ENCODE measurements around the gene IKZF4. TPM values are rescaled to one million over a fixed set of nuclear protein-coding genes. Genes with fewer than 3 reads are reported as not detected.

The IKZF4 gene
- total RNA-seq, 1 experiment from 2014 or later = 13.6 TPM

DNA sequence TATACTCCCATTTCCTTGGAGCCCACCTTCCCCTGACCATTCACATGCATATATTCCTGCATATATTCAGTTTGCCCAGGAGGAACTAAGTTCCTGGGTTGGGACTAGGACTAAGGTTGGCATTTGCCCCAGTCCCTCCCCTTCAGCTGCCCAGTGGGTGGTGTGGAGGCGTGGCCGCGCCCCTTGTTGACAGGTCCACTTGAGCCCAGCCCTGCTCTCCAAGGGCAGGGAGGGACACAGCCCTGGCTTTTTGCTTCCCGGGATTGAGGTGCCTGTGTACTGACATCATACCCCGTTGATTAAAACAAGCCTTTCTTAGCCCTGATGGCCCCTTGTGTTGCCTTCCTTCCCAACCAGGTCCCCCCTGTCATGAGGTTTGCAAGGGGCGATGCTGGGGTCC, 66.4 kb downstream of the IKZF4 start (continued):
- no peak for TF ChIP-seq ATF3 (CRISPR knock-in tag; conservative IDR thresholded peaks at IDR 0.05)

Other genes starting within 250 kb of the IKZF4 start
- 98.3 to 102 TPM (median 100 TPM) in 3 replicates for gene SARNP, start 203.3 kb upstream of the IKZF4 start, total RNA-seq (2021)
- gene ORMDL2, start 203.0 kb upstream of the IKZF4 start, total RNA-seq (2021) = 32.9 to 37.9 TPM (median 34.8 TPM) in 3 replicates
- 32.1 to 34.5 TPM (median 34.1 TPM) in 3 replicates for gene DNAJC14, start 191.5 kb upstream of the IKZF4 start, total RNA-seq (2021)
- gene MMP19, start 178.1 kb upstream of the IKZF4 start, total RNA-seq (2021) = 0.98 to 1.6 TPM (median 1.0 TPM) in 3 replicates
- 55.5 to 61.7 TPM (median 57.3 TPM) in 3 replicates for gene PYM1, start 93.1 kb upstream of the IKZF4 start, total RNA-seq (2021)
- 19.8 to 25.5 TPM (median 23.6 TPM) in 3 replicates for gene DGKA, start 89.9 kb upstream of the IKZF4 start, total RNA-seq (2021)
- 72.2 to 86.5 TPM (median 79.3 TPM) in 3 replicates for gene PMEL, start 55.0 kb upstream of the IKZF4 start, total RNA-seq (2021)
- gene CDK2, start 54.2 kb upstream of the IKZF4 start, total RNA-seq (2021) = 37.6 to 44.1 TPM (median 43.1 TPM) in 3 replicates
- 55.0 to 65.8 TPM (median 64.3 TPM) in 3 replicates for gene RAB5B, start 47.0 kb upstream of the IKZF4 start, total RNA-seq (2021)
- 20.3 to 23.2 TPM (median 23.2 TPM) in 3 replicates for gene SUOX, start 23.8 kb upstream of the IKZF4 start, total RNA-seq (2021)
- gene RPS26, start 20.9 kb downstream of the IKZF4 start, total RNA-seq (2021) = 66.4 to 77.2 TPM (median 73.4 TPM) in 3 replicates
- gene ERBB3, start 59.1 kb downstream of the IKZF4 start, total RNA-seq (2021) = 49.2 to 64.3 TPM (median 52.4 TPM) in 3 replicates
- 198 to 249 TPM (median 199 TPM) in 3 replicates for gene PA2G4, start 83.5 kb downstream of the IKZF4 start, total RNA-seq (2021)
- 4,004 to 4,366 TPM (median 4,314 TPM) in 3 replicates for gene RPL41, start 95.6 kb downstream of the IKZF4 start, total RNA-seq (2021)
- gene ZC3H10, start 97.2 kb downstream of the IKZF4 start, total RNA-seq (2021) = 11.3 to 13.6 TPM (median 13.1 TPM) in 3 replicates
- 77.7 to 80.8 TPM (median 80.1 TPM) in 3 replicates for gene ESYT1, start 107.2 kb downstream of the IKZF4 start, total RNA-seq (2021)
- 171 to 180 TPM (median 173 TPM) in 3 replicates for gene MYL6B, start 131.5 kb downstream of the IKZF4 start, total RNA-seq (2021)
- 835 to 932 TPM (median 844 TPM) in 3 replicates for gene MYL6, start 137.3 kb downstream of the IKZF4 start, total RNA-seq (2021)
- gene SMARCC2, start 168.4 kb downstream of the IKZF4 start, total RNA-seq (2021) = 72.8 to 77.9 TPM (median 76.8 TPM) in 3 replicates
- 45.5 to 57.4 TPM (median 48.7 TPM) in 3 replicates for gene RNF41, start 200.9 kb downstream of the IKZF4 start, total RNA-seq (2021)
- 42.7 to 47.9 TPM (median 47.5 TPM) in 3 replicates for gene NABP2, start 203.3 kb downstream of the IKZF4 start, total RNA-seq (2021)
- gene SLC39A5, start 209.0 kb downstream of the IKZF4 start, total RNA-seq (2021) = 0.26 to 0.62 TPM (median 0.46 TPM) in 3 replicates
- gene ANKRD52, start 237.3 kb downstream of the IKZF4 start, total RNA-seq (2021) = 33.0 to 41.2 TPM (median 38.6 TPM) in 3 replicates
- 22.7 to 26.2 TPM (median 24.4 TPM) in 3 replicates for gene COQ10A, start 245.9 kb downstream of the IKZF4 start, total RNA-seq (2021)

All from WTC11 (cell line).